K562 (cell line): Measurements from ENCODE around the gene JPT2. TPM values are rescaled to one million over a fixed set of nuclear protein-coding genes. Genes with fewer than 3 reads are reported as not detected.
A peak's percentile ranks its signal among the peaks of the same experiment; 100 is the strongest.

ENCODE experiments used
- ARID1B ChIP-seq: fragments of 450-650 bp; IDR thresholded peaks from 2 replicates; pipeline ENCODE4 v1.6.1; 2016; ENCODE audit warnings: antibody characterized with exemption, mild to moderate bottlenecking, inconsistent platforms
- ATF7 ChIP-seq: fragments of 450-650 bp; IDR thresholded peaks from 2 replicates; pipeline ENCODE4 v1.7.1; 2014; ENCODE audit warnings: mild to moderate bottlenecking, moderate library complexity
- CBFA2T2 ChIP-seq: fragments of 450-650 bp; conservative IDR thresholded peaks from 2 replicates; pipeline ENCODE4 v1.6.1; 2017; ENCODE audit warnings: mild to moderate bottlenecking
- CC2D1A ChIP-seq: fragments of 450-650 bp; IDR thresholded peaks from 2 replicates; pipeline ENCODE4 v1.6.1; 2017; ENCODE audit warnings: mild to moderate bottlenecking
- ELF1 ChIP-seq: fragments of 200-800 bp; sonication (Bioruptor generic); IDR thresholded peaks from 2 replicates; pipeline ENCODE4 v1.6.1; 2016; ENCODE audit warnings: missing genetic modification characterization, missing compliant biosample characterization
- HES1 ChIP-seq: fragments of 450-650 bp; IDR thresholded peaks from 2 replicates; pipeline ENCODE4 v1.6.1; 2016; ENCODE audit warnings: low read depth, mild to moderate bottlenecking, moderate library complexity
- NR3C1 ChIP-seq: sonication (generic); formaldehyde crosslinking; IDR thresholded peaks from 2 replicates; pipeline ENCODE4 v1.8.1; 2022; ENCODE audit warnings: missing genetic modification reagents
- SP1 ChIP-seq: sonication (generic); formaldehyde crosslinking; IDR thresholded peaks from 2 replicates; pipeline ENCODE4 v1.8.1; 2022; ENCODE audit warnings: mild to moderate bottlenecking, missing genetic modification reagents
- ZC3H8 ChIP-seq: fragments of 450-650 bp; IDR thresholded peaks from 2 replicates; pipeline ENCODE4 v1.6.1; 2017
- ZNF134 ChIP-seq: fragments of 250-450 bp; sonication (Bioruptor Pico); conservative IDR thresholded peaks from 2 replicates; pipeline ENCODE4 v1.4.0; 2020
- ZNF3 ChIP-seq: fragments of 250-450 bp; sonication (Bioruptor Pico); IDR thresholded peaks from 2 replicates; pipeline ENCODE4 v1.5.0; 2021; ENCODE audit warnings: mild to moderate bottlenecking, moderate library complexity
- ZNF75A ChIP-seq: fragments of 450-650 bp; formaldehyde crosslinking; IDR thresholded peaks from 2 replicates; pipeline ENCODE4 v1.4.0; 2020; ENCODE audit warnings: mild to moderate bottlenecking
- ZNF76 ChIP-seq: fragments of 250-450 bp; sonication (Bioruptor Pico); IDR thresholded peaks from 2 replicates; pipeline ENCODE4 v1.4.0; 2020; ENCODE audit warnings: mild to moderate bottlenecking, moderate library complexity, borderline replicate concordance
- polyA plus RNA-seq, 8 experiments: library from polyadenylated mRNA; depleted of rRNA in 4 of 8; stranded (reverse) in 5 of 8; unstranded in 3 of 8; fragments of >200 nt; fragmentation: Nextera tagmentation in 2 of 8; fragmentation: Illumina TruSeq in 1 of 8; extraction: Ambion mirVana in 2 of 8; extraction: Trizol in 1 of 8; gene quantifications; 2 replicates each; pipeline versions ENCODE4 v1.2.1 to v1.2.3, GENCODE V29; 2011 to 2014; ENCODE audit warnings: inconsistent platforms in 1 of 8, missing spikeins in 1 of 8
- total RNA-seq, 7 experiments: library from RNA; depleted of rRNA in 6 of 7; stranded (reverse); fragments of >200 nt in 6 of 7; fragmentation: Illumina TruSeq in 2 of 7; extraction: Trizol in 2 of 7; gene quantifications; 2 replicates each; pipeline versions ENCODE4 v1.2.1 to v1.2.3, GENCODE V29; 2011 to 2021; ENCODE audit warnings: low replicate concordance in 1 of 7
- TF ChIP-seq, protein P1 (sequence below): sonication (generic); formaldehyde crosslinking; IDR thresholded peaks from 2 replicates; pipeline ENCODE4 v1.8.0; 2022; ENCODE audit warnings: mild to moderate bottlenecking, low read depth, missing genetic modification reagents
- TF ChIP-seq, protein P2 (sequence below), 2 experiments: fragments of 450-650 bp in 1 of 2; sonication (generic) in 1 of 2; formaldehyde crosslinking; conservative IDR thresholded peaks; 2 replicates each; pipeline versions ENCODE4 v1.4.0 to v1.8.1; 2020 to 2022; ENCODE audit warnings: mild to moderate bottlenecking in 1 of 2, missing genetic modification reagents in 1 of 2
- TF ChIP-seq, protein P3 (sequence below), 3 experiments: fragments of 200-800 bp in 1 of 3; fragments of 250-450 bp in 1 of 3; fragments of 450-650 bp in 1 of 3; sonication (Bioruptor Pico) in 1 of 3; sonication (Bioruptor generic) in 1 of 3; formaldehyde crosslinking in 1 of 3; IDR thresholded peaks; 2 replicates each; pipeline versions ENCODE4 v1.6.1 to v1.8.0; 2016 to 2022; ENCODE audit warnings: mild to moderate bottlenecking in 2 of 3, missing genetic modification characterization in 2 of 3, missing compliant biosample characterization in 1 of 3, moderate library complexity in 1 of 3
- TF ChIP-seq, protein P4 (sequence below), 2 experiments: fragments of 200-800 bp in 1 of 2; sonication (Bioruptor generic) in 1 of 2; sonication (generic) in 1 of 2; formaldehyde crosslinking in 1 of 2; IDR thresholded peaks in 1 of 2; conservative IDR thresholded peaks in 1 of 2; 2 replicates each; pipeline versions ENCODE4 v1.5.0 to v1.6.1; 2016 to 2020; ENCODE audit warnings: missing compliant biosample characterization in 1 of 2, missing genetic modification characterization in 1 of 2, missing genetic modification reagents in 1 of 2
- TF ChIP-seq, protein P5 (sequence below), 2 experiments: fragments of 450-650 bp; conservative IDR thresholded peaks; 2 replicates each; pipeline ENCODE4 v1.6.1; 2017; ENCODE audit warnings: mild to moderate bottlenecking in 2 of 2, moderate library complexity in 2 of 2

Gene JPT2
- total and polyA plus RNA-seq, 9 of the 15 experiments (the other 6 are each of a cell fraction or from before 2014, with no cell fraction given): 25.5 to 133 (median 106) TPM

- TF ChIP-seq, protein P1, sequence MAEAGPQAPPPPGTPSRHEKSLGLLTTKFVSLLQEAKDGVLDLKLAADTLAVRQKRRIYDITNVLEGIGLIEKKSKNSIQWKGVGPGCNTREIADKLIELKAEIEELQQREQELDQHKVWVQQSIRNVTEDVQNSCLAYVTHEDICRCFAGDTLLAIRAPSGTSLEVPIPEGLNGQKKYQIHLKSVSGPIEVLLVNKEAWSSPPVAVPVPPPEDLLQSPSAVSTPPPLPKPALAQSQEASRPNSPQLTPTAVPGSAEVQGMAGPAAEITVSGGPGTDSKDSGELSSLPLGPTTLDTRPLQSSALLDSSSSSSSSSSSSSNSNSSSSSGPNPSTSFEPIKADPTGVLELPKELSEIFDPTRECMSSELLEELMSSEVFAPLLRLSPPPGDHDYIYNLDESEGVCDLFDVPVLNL (CRISPR knock-in tag): no peak
- TF ChIP-seq ZNF76: no peak
- TF ChIP-seq ATF7: no peak
- TF ChIP-seq, protein P2, sequence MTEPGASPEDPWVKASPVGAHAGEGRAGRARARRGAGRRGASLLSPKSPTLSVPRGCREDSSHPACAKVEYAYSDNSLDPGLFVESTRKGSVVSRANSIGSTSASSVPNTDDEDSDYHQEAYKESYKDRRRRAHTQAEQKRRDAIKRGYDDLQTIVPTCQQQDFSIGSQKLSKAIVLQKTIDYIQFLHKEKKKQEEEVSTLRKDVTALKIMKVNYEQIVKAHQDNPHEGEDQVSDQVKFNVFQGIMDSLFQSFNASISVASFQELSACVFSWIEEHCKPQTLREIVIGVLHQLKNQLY (CRISPR knock-in tag; conservative IDR thresholded peaks at IDR 0.05): no peak
- TF ChIP-seq, protein P3, sequence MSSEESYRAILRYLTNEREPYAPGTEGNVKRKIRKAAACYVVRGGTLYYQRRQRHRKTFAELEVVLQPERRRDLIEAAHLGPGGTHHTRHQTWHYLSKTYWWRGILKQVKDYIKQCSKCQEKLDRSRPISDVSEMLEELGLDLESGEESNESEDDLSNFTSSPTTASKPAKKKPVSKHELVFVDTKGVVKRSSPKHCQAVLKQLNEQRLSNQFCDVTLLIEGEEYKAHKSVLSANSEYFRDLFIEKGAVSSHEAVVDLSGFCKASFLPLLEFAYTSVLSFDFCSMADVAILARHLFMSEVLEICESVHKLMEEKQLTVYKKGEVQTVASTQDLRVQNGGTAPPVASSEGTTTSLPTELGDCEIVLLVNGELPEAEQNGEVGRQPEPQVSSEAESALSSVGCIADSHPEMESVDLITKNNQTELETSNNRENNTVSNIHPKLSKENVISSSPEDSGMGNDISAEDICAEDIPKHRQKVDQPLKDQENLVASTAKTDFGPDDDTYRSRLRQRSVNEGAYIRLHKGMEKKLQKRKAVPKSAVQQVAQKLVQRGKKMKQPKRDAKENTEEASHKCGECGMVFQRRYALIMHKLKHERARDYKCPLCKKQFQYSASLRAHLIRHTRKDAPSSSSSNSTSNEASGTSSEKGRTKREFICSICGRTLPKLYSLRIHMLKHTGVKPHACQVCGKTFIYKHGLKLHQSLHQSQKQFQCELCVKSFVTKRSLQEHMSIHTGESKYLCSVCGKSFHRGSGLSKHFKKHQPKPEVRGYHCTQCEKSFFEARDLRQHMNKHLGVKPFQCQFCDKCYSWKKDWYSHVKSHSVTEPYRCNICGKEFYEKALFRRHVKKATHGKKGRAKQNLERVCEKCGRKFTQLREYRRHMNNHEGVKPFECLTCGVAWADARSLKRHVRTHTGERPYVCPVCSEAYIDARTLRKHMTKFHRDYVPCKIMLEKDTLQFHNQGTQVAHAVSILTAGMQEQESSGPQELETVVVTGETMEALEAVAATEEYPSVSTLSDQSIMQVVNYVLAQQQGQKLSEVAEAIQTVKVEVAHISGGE (CRISPR knock-in tag; IDR thresholded peaks at IDR 0.05): no peak
- no peak for TF ChIP-seq ZC3H8
- no peak for TF ChIP-seq SP1
- TF ChIP-seq NR3C1 (CRISPR knock-in tag): no peak
- TF ChIP-seq CBFA2T2: peak; percentile 60
- TF ChIP-seq, protein P4, sequence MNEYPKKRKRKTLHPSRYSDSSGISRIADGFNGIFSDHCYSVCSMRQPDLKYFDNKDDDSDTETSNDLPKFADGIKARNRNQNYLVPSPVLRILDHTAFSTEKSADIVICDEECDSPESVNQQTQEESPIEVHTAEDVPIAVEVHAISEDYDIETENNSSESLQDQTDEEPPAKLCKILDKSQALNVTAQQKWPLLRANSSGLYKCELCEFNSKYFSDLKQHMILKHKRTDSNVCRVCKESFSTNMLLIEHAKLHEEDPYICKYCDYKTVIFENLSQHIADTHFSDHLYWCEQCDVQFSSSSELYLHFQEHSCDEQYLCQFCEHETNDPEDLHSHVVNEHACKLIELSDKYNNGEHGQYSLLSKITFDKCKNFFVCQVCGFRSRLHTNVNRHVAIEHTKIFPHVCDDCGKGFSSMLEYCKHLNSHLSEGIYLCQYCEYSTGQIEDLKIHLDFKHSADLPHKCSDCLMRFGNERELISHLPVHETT (CRISPR knock-in tag; conservative IDR thresholded peaks at IDR 0.05 in 1 of 2, IDR thresholded peaks at IDR 0.05 in 1 of 2): no peak
- TF ChIP-seq ELF1 (tag): no peak
- no peak for TF ChIP-seq HES1
- no peak for TF ChIP-seq ZNF3
- no peak for TF ChIP-seq CC2D1A
- TF ChIP-seq ZNF134 (CRISPR knock-in tag): no peak
- TF ChIP-seq, protein P5, sequence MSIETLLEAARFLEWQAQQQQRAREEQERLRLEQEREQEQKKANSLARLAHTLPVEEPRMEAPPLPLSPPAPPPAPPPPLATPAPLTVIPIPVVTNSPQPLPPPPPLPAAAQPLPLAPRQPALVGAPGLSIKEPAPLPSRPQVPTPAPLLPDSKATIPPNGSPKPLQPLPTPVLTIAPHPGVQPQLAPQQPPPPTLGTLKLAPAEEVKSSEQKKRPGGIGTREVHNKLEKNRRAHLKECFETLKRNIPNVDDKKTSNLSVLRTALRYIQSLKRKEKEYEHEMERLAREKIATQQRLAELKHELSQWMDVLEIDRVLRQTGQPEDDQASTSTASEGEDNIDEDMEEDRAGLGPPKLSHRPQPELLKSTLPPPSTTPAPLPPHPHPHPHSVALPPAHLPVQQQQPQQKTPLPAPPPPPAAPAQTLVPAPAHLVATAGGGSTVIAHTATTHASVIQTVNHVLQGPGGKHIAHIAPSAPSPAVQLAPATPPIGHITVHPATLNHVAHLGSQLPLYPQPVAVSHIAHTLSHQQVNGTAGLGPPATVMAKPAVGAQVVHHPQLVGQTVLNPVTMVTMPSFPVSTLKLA (conservative IDR thresholded peaks at IDR 0.05): peak in 1 of 2 experiments; percentile 39; a peak in 2 of 4 replicates
- TF ChIP-seq ARID1B: no peak
- TF ChIP-seq ZNF75A (CRISPR knock-in tag): no peak
Measured at GRCh38 chr16:1656808-1657617, 21.1 kb upstream of the JPT2 start (continued).
